ENCODE data around the gene PCBD2.

Gene PCBD2

GRCh38 chr5:135008556-135008955 is 103.6 kb downstream of the PCBD2 start:
- no peak for DNase-seq

GRCh38 chr5:135008981-135009735 is 104.2 kb downstream of the PCBD2 start:
- no peak for DNase-seq

GRCh38 chr5:135009736-135010501 is 105.0 kb downstream of the PCBD2 start:
- no peak for DNase-seq

GRCh38 chr5:135010502-135011354 is 105.8 kb downstream of the PCBD2 start:
- DNase-seq: no peak

- DNase-seq: no peak
These were observed 106.6 kb downstream of the PCBD2 start for GRCh38 chr5:135011355-135012032.

- no peak for DNase-seq
These were observed 107.2 kb downstream of the PCBD2 start for GRCh38 chr5:135012033-135012588.

Measured in NCI-H2081 treated with DMSO at 0.1 percent for 48 hours (cell line).